HG03442 (cell line): ENCODE results near the gene NPLOC4.

Source experiments
- ATAC-seq: cut with Tn5 transposase; IDR thresholded peaks from one replicate; pipeline ENCODE4 v1.9.1; 2021; ENCODE audit warnings: mild to moderate bottlenecking, moderate library complexity; ENCODE audit not compliant: unreplicated experiment

The NPLOC4 gene

DNA sequence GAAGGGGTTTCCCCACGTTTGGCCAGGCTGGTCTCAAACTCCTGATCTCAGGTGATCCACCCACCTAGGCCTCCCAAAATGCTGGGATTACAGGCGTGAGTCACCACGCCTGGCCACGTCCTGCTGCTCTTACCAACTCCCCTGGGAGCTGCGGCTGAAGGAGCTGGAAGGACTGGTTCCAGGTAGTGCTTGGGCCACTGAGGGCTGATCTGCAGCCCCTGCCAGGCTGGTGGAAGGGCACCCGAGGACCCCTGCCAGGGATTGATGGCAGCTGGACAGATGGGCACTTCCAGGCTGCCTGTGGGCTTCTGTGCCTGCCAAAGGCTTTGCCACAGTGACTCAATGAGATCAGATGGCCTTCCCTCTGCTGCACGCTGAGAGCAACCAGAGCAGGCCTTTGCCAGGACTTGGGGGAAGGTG is 27.1 kb upstream of the NPLOC4 start:
- no peak for ATAC-seq

DNA sequence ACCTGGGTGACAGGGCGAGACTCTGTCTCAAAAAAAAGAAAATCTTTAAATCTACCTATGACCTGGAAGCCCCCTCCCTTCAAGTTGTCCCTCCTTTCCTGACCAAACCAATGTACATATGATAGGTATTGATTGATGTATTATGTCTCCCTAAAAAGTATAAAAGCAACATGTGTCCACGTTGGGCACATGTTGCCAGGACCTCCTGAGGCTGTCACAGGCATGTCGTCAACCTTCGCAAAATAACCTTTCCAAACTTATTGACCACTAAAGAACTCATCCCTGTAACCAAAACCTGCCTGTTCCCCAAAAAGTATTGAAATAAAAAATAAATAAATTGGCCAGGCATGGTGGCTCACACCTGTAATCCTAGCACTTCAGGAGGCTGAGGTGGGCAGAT is 25.1 kb upstream of the NPLOC4 start:
- ATAC-seq: no peak

DNA sequence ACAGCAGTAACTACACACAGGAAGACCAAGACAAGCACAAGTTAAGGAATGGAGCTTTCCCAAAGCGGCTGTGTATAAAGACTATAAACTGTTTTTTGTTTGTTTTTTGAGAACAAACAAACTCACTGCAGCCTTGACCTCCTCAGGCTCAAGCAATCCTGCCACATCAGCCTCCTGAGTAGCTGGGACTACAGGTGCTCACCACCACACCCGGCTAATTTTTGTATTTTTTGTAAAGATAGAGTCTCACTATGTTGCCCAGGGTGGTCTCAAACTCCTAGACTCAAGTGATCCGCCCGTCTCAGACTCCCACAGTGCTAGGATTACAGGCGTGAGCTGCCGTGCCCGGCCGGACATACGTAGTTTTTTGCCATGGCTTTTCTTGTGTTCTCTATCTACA is 23.5 kb upstream of the NPLOC4 start:
- ATAC-seq: no peak

DNA sequence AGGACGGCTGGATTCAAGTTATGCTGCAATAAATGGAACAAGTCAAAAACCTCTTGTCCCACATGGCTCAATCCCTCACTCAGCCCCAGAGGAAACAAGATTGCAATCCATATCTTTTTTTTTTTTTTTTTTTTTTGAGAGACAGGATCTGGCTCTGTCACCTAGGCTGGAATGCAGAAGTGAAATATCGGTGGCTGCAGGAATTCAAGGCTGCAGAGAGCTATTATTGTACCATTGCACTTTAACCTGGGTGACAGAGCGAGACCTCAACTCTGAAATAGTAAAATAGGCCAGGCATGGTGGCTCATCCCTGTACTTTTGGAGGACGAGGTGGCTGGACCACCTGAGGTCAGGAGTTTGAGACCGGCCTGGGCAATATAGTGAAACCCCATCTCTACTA is 22.1 kb upstream of the NPLOC4 start:
- no peak for ATAC-seq

DNA sequence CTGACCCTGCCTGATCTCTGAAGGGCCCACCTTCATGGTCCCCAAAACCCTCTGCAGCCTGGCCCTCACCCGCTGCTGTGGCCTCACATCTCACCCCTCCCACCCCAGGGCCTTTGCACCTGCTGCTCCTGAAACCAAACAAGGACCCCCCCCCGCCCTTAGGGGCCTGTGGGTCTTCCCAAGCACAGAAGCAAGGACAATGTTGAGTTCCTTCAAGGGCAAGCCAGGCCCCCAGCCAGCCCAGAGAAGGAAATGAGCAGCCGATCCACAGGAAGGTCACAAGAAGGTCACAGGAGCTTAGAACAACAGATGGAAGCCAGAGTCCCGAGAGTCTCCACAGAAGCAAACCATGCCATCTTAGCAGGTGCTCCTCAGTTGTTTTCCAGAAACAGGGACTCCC is 19.9 kb upstream of the NPLOC4 start:
- ATAC-seq: no peak

DNA sequence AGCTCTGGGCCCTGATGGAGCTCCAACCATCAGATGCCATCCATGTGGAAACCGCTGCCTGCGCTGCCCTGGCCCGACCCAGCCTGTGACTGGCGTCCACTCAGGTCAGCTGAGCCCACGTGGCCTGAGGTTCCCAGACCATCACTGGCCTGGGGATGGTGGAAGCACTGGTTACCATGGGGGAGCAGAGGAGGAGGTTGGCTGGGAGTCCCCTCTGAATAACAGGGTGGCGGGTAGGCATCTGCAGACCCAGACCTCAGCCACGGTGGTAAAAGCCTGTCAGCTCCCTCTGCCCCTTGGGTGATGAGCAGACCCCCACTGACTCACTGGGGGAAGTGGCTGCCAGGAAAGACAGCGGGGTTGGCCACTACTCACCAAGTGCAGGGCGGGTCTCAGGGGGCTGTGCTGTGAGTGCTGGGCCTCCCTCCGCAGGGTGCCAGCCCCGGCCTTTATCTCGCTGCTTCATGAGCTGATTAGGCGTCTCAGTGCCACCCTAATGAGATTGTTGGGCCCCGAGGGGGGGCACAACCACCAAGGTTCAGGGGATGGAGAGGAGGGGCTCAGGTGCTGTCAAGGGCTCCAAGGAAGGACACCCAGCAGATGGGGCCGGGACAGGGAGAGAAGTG is 19.3 kb upstream of the NPLOC4 start, which contains the start of gene PDE6G:
Gene PDE6G, minus strand, starts transcription at position 425 of the 626 bp plus-strand sequence. CDS start 3,237 bp downstream, outside the sequence.
- ATAC-seq: no peak

DNA sequence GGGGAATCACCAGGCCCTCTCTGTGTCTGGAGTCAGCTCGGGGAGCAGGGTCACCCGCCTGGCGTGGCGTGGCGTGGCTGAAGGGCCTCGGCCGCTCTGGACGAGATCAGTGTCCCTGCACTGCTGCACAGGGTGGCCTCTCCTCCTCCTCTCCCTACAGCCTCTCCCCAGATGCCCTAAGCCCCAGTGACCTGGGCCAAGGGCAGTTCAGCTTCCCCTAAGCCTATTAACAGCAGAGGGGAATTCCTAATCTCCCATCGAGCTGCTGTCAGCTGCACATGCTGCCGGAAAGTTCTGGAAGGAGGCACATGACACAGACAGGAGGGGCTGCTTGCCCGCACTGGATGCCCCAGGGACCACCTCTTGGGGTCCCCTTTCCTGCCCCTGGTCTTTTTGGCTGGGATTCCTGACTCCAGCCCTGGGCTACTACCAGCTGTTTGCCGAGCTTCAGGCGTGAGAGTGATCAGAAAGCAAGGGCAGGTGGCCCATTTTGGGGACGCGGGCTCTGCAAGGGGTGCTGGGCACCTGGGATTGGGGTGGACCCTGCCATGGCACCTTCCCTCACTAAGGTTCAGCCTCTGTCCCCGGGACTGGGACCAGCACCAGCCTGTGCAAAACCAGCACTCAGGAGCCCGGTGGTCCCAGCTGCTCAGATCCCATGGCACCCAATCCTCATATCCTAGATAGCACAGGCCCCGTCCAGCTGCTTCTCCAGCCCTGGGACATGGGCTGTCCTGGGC is 18.6 kb upstream of the NPLOC4 start:
- no peak for ATAC-seq

DNA sequence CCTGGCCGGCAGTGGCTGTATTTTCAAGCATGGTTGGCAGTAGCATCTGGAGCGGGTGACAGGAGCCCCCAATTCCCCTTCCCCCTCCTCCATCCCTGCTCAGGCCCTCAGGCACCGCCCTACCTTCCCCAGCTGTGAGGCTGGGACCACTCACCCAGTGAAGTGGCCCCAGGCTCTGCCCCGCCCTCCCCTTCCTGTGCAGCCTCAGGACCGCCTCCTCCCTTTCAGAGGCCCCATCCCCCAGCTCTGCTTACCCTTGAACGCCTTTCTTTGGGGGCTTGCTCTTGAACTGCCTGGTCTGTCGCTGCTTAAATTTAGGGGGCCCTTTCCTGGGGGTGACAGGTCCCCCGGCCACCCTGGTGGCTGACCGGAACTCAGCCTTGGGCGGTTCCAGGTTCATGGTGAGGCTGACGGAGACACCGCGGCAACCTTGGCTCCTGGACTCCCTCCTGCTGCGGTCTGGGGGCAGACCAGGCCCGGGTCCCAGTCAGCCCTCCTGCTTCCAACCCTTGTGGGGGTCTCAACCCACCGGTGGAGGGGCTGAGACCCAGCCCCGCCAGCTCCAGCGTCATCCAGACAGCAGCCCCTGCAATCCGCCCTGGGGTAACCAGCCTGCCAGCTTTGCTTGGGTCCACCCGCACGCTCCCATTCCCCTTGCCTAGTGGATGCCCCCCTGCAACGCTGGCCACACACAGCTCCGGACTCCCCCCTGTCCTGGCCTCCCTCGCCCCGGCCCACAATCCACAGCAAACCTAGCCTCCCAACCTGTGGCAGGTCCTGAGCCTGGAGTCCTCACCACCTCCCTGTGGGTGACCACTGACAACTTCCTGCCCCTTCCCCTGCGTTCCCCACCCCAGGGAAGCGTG is 16.2 kb upstream of the NPLOC4 start:
- no peak for ATAC-seq

DNA sequence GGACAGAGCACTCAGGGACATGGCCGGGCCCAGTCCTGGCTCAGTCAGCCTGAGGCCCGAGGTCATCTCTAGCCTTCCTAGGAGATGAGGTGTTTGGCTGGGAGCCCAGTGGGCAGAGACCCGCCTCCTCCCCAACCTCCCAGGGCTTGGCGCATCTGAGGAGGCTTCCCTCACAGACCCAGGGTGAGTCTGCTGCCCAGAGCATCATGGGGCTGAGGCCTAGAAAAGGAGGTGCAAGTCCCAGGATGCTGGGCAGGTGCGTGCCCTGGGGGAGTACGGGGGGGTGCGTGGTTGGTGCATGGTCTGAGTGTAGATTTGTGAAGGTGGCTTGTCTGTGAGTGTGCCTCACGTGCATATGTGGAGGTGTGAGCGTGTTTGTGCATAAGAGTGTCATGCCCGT is 14.8 kb upstream of the NPLOC4 start:
- ATAC-seq: no peak

DNA sequence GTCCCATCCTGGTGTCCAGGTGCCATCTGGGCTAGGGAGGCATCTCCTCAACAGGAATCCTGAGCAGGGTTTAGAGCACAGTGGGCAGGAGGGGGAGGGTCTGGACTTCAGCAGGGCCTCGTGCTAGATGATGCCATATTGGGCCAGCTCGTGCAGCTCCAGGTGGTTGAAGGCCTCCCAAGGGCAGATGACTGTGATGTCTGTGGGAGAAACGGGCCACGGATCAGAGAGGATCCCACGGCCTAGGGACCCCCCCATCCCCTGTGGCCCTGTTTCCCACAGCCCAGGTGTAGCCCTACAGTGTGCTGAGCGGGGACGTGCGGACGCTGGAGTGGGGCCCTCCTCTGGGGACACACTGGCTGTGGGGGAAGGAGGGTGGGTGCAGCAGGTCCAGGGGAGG is 14.0 kb upstream of the NPLOC4 start:
- ATAC-seq: no peak

DNA sequence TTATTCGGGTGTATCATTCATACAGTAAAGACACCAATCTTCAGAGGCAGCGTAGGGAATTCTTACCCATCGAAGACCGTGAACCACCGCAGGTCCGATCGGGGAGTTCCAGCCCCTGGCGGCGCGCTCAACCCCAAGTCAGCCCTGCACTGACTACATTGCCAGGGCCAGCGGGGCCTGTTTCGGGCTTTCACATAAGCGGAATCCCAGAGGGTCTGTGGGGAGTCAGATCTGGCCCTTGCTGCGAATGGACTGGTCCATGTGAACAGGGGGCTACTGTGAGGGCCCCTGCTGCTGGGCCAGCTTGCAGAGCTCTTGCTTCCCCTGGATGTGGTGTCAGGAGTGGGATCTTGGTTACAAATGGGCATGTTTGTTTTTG is 11.8 kb upstream of the NPLOC4 start:
- ATAC-seq: no peak

DNA sequence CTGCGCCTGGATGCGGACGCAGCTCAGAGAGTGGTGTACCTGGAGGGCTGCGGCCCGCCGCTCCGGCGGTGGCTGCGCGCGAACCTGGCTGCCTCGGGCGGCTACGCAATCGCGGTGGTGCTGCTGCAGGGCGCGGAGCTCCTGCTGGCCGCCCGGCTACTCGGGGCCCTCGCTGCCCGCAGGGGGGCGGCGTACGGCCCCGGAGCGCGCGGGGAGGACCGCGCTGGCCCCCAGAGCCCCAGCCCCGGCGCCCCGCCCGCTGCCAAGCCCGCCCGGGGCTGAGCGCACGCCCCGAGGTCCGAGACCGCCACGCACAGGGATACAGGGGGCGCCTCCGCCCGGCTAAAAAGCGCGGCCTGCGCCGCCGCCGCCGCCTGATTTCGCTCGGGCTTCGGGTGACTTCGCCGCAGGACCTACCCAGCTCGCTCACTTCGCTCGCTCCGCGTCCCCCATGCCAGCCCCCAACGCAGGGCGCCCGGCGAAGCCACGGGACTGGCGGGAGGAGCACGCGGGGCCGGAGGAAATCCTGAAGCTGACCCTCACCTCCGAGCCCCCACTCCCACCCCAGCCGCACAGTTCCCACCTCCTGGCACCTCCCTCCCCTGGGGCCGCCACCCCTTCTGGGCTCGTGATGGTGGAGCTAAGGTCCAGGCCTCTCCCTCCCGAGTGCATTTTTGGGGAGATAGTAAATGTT is 11.2 kb upstream of the NPLOC4 start:
- no peak for ATAC-seq

DNA sequence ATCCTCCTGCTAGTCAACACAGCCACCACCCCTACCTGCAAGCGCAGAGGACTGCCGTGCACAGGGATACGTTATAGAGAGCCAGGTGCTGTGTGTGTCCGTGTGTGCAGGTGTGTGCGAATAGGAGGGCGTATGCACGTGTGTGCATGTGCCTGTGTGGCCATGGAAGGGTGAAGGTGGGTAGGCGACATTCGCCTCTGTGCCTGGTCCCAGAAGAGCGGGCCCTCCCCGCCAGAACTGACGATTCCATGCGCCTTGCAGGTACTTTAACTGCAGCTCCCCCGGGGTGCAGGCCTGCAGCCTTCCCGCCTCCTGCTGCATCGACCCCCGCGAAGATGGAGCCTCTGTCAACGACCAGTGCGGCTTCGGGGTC is 10.7 kb upstream of the NPLOC4 start:
- ATAC-seq: no peak

DNA sequence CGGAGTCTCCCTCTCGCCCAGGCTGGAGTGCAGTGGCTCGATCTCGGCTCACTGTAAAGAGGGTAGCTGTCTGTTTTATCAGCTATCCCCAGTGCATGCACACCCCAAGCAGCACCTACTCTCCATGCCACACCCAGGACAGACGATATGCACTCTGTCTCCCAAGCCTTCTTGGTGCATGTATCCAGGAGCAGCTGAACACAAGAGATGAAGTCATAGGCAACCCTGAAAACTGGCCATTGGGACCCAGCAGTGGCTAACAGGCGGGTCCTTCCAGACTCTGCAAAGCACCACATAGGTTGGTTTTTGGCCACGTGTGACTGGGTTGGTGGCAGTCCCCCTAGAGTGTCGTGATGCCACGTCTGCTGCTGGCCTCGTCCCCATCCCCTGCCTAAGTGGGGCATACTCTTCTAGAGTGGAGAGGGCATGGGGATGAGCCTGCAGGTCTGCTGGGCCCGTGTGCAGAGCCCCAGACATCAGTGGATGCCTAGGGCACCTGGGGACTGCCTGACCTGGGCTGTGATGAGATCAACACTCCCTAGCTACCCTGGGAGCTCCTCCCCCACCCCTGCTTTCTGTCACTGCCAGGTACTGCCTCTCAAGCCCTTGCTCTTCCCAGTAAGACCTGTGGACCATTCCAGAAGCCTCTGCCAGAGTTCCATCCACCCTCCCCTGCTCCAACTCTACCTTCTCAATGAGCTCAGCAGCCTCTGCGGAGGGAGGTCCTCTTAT is 10.1 kb upstream of the NPLOC4 start:
- no peak for ATAC-seq

DNA sequence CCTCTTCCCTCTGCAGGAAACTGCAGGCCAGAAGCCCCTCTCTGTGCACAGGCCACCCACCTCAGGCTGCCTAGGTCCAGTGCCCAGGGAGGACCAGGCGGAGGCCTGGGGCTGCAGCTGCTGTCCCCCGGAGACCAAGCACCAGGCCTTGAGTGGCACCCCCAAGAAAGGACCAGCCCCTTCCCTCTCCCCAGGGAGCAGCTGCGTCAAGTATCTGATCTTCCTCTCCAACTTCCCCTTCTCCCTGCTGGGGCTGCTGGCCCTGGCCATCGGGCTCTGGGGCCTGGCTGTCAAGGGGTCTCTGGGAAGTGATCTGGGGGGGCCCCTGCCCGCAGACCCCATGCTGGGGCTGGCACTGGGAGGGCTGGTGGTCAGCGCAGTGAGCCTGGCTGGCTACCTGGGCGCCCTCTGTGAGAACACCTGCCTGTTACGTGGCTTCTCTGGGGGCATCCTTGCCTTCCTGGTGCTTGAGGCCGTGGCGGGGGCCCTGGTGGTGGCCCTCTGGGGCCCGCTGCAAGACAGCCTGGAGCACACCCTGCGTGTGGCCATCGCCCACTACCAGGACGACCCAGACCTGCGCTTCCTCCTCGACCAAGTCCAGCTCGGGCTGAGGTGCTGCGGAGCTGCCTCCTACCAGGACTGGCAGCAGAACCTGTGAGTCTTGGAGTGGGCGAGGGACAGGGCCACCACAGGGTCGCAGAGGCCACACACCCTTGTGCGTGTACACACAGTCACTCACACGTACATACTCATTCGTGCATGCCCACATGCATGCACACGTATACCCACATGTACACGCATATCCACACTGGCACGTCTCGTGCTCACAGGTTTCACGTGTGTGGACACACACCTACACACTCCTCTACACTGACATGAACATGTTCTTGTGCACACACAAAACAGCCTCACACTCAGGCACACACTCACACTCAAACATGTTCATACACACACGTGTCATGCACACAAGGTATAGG is 8.4 kb upstream of the NPLOC4 start:
- ATAC-seq: no peak

DNA sequence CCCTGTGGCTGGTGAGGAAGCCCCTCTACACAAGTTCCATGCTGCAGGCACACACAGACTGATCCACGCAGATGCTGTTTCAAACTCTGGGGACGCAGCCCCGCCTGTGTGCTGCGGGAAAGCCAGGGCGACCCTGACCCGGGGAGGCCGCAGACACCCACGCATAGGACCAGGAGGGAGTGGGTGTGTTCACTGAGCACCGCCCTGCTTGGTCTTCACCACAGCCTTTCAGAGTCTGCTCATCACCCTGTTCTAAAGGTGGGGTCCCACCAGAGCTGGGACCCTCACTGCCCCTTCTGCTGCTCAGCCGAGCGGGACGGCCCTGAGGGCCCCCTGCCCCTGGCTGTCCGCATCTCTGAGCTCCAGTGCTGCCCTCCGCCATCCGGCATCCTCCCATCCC is 7.6 kb upstream of the NPLOC4 start:
- no peak for ATAC-seq

DNA sequence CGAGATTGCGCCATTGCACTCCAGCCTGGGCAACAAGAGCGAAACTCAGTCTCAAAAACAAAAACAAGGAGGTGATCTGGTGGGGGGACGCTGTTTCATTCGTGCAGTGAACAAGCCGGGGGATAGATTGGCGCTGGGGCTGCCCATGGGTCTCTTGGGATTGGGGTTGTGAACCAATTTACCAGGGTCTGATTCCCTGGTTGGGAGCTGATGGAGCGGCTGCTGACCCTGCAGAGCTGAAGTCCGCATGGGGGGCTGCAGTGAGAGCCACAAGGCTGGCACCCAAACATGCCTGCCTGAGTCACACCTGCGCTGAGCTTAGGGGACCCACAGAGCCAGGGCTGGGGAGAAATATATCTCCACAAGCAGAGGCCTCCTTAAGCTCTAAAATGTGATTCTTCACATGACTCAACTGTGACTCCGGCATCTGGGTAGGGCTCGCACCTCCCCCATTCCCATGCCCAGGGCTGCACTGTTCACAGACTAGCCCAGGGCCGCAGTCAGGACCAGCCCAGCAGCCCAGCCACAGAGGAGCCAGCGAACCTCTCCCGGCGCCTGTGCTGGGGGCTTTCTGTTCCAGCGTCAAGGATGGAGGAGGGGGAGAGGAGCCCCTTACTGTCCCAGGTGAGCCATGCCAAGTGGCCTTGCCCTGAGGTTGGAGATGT is 5.0 kb upstream of the NPLOC4 start:
- no peak for ATAC-seq

DNA sequence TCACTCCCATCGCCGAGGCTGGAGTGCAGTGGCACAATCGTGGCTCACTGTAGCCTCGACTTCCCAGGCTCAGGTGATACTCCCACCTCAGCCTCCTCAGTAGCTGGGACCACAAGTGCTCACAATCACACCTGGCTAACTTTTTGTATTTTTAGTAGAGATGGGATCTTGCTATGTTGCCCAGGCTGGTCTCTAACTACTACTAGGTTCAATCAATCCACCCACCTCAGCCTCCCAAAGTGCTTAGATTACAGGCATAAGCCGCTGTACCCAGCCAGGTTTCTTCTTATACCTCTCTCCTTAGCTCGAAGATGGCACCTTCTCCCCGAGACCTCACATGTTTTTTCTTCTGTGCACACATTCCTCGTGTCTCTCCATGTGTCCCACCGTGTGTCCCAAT is 3.1 kb upstream of the NPLOC4 start:
- no peak for ATAC-seq

DNA sequence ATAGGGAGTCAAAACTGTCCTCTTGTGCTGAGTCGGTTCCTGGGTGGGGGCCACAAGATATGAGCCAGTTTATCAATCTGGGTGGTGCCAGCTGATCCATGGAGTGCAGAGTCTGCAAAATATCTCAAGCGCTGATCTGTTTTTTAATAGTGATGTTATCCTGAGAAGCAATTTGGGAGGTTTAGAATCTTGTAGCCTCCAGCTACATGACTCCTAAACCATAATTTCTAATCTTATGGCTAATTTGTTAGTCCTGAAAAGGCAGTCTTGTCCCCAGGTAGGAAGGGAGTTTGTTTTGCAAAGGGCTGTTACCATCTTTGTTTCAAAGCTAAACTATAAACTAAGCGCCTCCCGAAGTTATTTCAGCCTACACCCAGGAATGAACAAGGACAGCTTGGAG is 1.8 kb upstream of the NPLOC4 start:
- ATAC-seq: no peak
